GM12873 (cell line): ENCODE measurements around the gene ANKRD11.

Source experiments
- TF ChIP-seq, protein P1 (sequence below): IDR thresholded peaks from 2 replicates; pipeline ENCODE4 v1.5.1; 2012; ENCODE audit warnings: low read depth, mild to moderate bottlenecking, moderate library complexity, low read length, control low read depth; ENCODE audit not compliant: insufficient read depth; ENCODE audit errors: missing control alignments

Gene ANKRD11

GRCh38 chr16:89452925-89453324 lies 37.4 kb downstream of the ANKRD11 start:
- TF ChIP-seq, protein P1, sequence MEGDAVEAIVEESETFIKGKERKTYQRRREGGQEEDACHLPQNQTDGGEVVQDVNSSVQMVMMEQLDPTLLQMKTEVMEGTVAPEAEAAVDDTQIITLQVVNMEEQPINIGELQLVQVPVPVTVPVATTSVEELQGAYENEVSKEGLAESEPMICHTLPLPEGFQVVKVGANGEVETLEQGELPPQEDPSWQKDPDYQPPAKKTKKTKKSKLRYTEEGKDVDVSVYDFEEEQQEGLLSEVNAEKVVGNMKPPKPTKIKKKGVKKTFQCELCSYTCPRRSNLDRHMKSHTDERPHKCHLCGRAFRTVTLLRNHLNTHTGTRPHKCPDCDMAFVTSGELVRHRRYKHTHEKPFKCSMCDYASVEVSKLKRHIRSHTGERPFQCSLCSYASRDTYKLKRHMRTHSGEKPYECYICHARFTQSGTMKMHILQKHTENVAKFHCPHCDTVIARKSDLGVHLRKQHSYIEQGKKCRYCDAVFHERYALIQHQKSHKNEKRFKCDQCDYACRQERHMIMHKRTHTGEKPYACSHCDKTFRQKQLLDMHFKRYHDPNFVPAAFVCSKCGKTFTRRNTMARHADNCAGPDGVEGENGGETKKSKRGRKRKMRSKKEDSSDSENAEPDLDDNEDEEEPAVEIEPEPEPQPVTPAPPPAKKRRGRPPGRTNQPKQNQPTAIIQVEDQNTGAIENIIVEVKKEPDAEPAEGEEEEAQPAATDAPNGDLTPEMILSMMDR, result no peak

- TF ChIP-seq, protein P1, result no peak
Observed at GRCh38 chr16:89452241-89452640, 38.1 kb downstream of the ANKRD11 start.

GRCh38 chr16:89450537-89450936 lies 39.8 kb downstream of the ANKRD11 start:
- TF ChIP-seq, protein P1, result no peak

DNA sequence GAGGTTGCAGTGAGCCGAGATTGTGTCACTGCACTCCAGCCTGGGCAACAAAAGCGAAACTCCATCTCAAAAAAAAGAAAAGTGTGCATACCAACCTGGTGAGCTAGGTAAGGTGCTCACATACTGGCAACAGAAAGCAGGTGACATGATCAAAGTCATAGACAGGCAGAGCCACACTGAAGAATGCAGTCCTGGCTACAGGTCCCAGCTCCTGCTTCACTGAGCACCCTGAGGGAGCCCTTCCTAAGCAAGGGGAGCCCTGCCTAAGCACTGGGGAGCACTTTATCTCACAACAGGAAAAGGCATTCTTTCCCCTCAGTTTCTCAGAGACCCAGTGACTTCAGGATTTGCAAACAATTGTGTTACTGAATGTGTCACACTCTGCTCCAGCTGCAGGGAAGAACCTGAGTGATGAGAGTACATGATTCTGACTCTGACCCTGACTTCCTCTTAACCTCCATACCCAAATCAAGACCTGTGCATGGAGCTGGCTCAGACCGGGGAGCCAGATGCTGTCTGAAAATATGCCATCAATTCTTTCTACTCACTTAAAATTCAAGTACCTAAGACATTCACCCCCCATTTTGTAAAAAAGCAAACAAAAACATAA lies 40.5 kb downstream of the ANKRD11 start:
- TF ChIP-seq, protein P1, result no peak

- TF ChIP-seq, protein P1, result no peak
Observed at GRCh38 chr16:89448656-89449055, 41.7 kb downstream of the ANKRD11 start.

GRCh38 chr16:89446975-89447293 lies 43.4 kb downstream of the ANKRD11 start:
- TF ChIP-seq, protein P1, result no peak

DNA sequence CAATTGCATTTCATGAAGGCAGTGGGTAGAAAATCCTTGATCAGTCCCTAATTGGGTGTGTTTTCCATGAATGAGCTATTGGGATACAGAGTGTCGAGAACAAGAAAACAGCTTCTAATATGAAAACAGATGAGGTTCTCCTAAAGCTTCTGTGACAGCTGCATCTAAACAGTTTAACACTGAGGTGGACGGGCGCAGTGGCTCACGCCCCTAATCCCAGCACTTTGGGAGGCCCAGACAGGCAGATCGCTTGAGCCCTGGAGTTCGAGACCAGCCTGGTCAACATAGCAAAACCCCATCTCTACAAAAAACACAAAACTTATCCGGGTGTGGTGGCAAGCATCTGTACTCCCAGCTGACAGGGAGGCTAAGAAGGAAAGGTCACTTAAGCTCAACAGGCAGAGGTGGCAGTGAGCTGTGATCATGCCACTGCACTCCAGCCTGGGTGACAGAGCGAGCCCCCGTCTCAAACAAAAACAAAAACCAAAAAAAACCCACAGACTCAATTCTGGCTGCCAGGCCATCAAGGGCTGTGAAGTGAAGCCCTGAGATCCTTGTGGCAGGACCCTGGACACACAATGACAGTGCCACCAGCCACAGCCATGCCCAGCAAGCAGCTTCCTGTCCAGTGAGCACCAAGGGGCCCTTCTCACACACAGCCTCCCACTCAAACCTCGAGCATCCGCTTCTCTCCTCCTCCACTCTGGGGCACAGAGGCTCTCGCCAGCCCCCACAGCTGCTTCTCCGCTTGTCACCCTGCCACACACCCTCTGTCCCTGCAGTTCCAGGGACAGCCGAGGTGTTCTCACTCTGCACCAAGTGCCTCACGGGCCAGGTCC lies 44.0 kb downstream of the ANKRD11 start:
- TF ChIP-seq, protein P1, result no peak
